ENCODE data around the gene PSMD5. TPM values are rescaled to one million over a fixed set of nuclear protein-coding genes. Genes with fewer than 3 reads are reported as not detected.
A peak's percentile ranks its signal among the peaks of the same experiment; 100 is the strongest.

PSMD5 gene
- polyA plus RNA-seq, 1 donor (not counting 4 experiments of a cell fraction or from before 2014, with no cell fraction given), result 55.2 TPM

- peaks cover 1 to 16% of the 10 kb centered on the region in 2 experiments for H3K36me3 ChIP-seq (ENCODE audit: control insufficient read depth in 2 of 2, extremely low read depth in 1 of 2, insufficient read depth in 2 of 2, low read length in 2 of 2)
- H3K9ac ChIP-seq (ENCODE audit: control insufficient read depth, extremely low read depth, insufficient read depth, low read length), result peak overlapping the region; percentile 79
- H3K27me3 ChIP-seq (ENCODE audit: control insufficient read depth, extremely low read depth, insufficient read depth, low read length), result no peaks in the 10 kb centered on the region
- H3K9me1 ChIP-seq (ENCODE audit: control insufficient read depth, extremely low read depth, insufficient read depth, low read length), result no peaks in the 10 kb centered on the region
- no peaks in the 10 kb centered on the region for H4K20me1 ChIP-seq (ENCODE audit: control insufficient read depth, extremely low read depth, insufficient read depth, low read length)
- no peak for FAIRE-seq
- no peak overlapping the region for H2AFZ ChIP-seq (ENCODE audit: control insufficient read depth, low read length)
- H3K79me2 ChIP-seq (ENCODE audit: control insufficient read depth, insufficient read depth, low read length), result no peaks in the 10 kb centered on the region
- peaks cover 34% of the 10 kb centered on the region for H3K4me1 ChIP-seq (ENCODE audit: control insufficient read depth, extremely low read depth, insufficient read depth, low read length)
- TF ChIP-seq EZH2 (IDR thresholded peaks at IDR 0.05; ENCODE audit: low read length), result no peak
- TF ChIP-seq CTCF (optimal IDR thresholded peaks at IDR 0.05 in 1 of 3, IDR thresholded peaks at IDR 0.05 in 1 of 3, conservative IDR thresholded peaks at IDR 0.05 in 1 of 3; ENCODE audit: extremely low read depth in 1 of 3, insufficient read depth in 2 of 3, low read length in 3 of 3), result no peak
- dilution Hi-C loops (cut with MboI; ENCODE audit: extremely low pct_ligation_motif_present, low sequenced_read_pairs), result no loop called here
- H3K9me3 ChIP-seq (ENCODE audit: control insufficient read depth, low read depth, low read length), result no peaks in the 10 kb centered on the region
- H3K4me3 ChIP-seq (ENCODE audit: control insufficient read depth in 2 of 3, extremely low read depth in 1 of 3, insufficient read depth in 2 of 3, low read depth in 1 of 3, low read length in 3 of 3), result peak overlapping the region in 2 of 3 experiments; percentile 72 to 82
- peak overlapping the region; percentile 50 for H3K4me2 ChIP-seq (ENCODE audit: control insufficient read depth, extremely low read depth, insufficient read depth, low read depth, low read length)
- H3K27ac ChIP-seq (ENCODE audit: control insufficient read depth, insufficient read depth, low read length), result peak overlapping the region; percentile 80
- no peak for DNase-seq (ENCODE audit: low read depth, low spot score)
These were observed 32.9 kb upstream of the PSMD5 start for GRCh38 chr9:120875643-120875953.

GRCh38 chr9:120875195-120875565 is 32.5 kb upstream of the PSMD5 start:
- no peak for DNase-seq (ENCODE audit: low read depth, low spot score)
- H2AFZ ChIP-seq (ENCODE audit: control insufficient read depth, low read length), result no peak overlapping the region
- H3K4me1 ChIP-seq (ENCODE audit: control insufficient read depth, extremely low read depth, insufficient read depth, low read length), result peaks cover 34% of the 10 kb centered on the region
- TF ChIP-seq CTCF (optimal IDR thresholded peaks at IDR 0.05 in 1 of 3, IDR thresholded peaks at IDR 0.05 in 1 of 3, conservative IDR thresholded peaks at IDR 0.05 in 1 of 3; ENCODE audit: extremely low read depth in 1 of 3, insufficient read depth in 2 of 3, low read length in 3 of 3) (no peak), EZH2 (IDR thresholded peaks at IDR 0.05; ENCODE audit: low read length) (no peak)
- dilution Hi-C loops (cut with MboI; ENCODE audit: extremely low pct_ligation_motif_present, low sequenced_read_pairs), result no loop called here
- no peak overlapping the region for H3K9ac ChIP-seq (ENCODE audit: control insufficient read depth, extremely low read depth, insufficient read depth, low read length)
- peaks cover 1 to 16% of the 10 kb centered on the region in 2 experiments for H3K36me3 ChIP-seq (ENCODE audit: control insufficient read depth in 2 of 2, extremely low read depth in 1 of 2, insufficient read depth in 2 of 2, low read length in 2 of 2)
- peak overlapping the region; percentile 80 for H3K27ac ChIP-seq (ENCODE audit: control insufficient read depth, insufficient read depth, low read length)
- H3K4me2 ChIP-seq (ENCODE audit: control insufficient read depth, extremely low read depth, insufficient read depth, low read depth, low read length), result peak overlapping the region; percentile 50
- no peaks in the 10 kb centered on the region for H3K27me3 ChIP-seq (ENCODE audit: control insufficient read depth, extremely low read depth, insufficient read depth, low read length)
- H3K9me3 ChIP-seq (ENCODE audit: control insufficient read depth, low read depth, low read length), result no peaks in the 10 kb centered on the region
- H3K4me3 ChIP-seq (ENCODE audit: control insufficient read depth in 2 of 3, extremely low read depth in 1 of 3, insufficient read depth in 2 of 3, low read depth in 1 of 3, low read length in 3 of 3), result no peak overlapping the region
- no peaks in the 10 kb centered on the region for H3K9me1 ChIP-seq (ENCODE audit: control insufficient read depth, extremely low read depth, insufficient read depth, low read length)
- no peaks in the 10 kb centered on the region for H3K79me2 ChIP-seq (ENCODE audit: control insufficient read depth, insufficient read depth, low read length)
- FAIRE-seq, result no peak
- H4K20me1 ChIP-seq (ENCODE audit: control insufficient read depth, extremely low read depth, insufficient read depth, low read length), result no peaks in the 10 kb centered on the region
